Measurements from ENCODE around the gene ZNF407.

The ZNF407 gene

GRCh38 chr18:74610051-74610615, 12.5 kb downstream of the ZNF407 start:
- DNase-seq (ENCODE audit: low read depth in 2 of 2): no peak
- no peak for TF ChIP-seq CTCF (IDR thresholded peaks at IDR 0.05; ENCODE audit: low read depth, low read length)
- no peak overlapping the region for H3K4me3 ChIP-seq (replicated peaks in 1 of 2; ENCODE audit: low read depth in 2 of 2, low read length in 2 of 2)

GRCh38 chr18:74610860-74611259, 13.2 kb downstream of the ZNF407 start:
- no peak overlapping the region for H3K4me3 ChIP-seq (replicated peaks in 1 of 2; ENCODE audit: low read depth in 2 of 2, low read length in 2 of 2)
- no peak for TF ChIP-seq CTCF (IDR thresholded peaks at IDR 0.05; ENCODE audit: low read depth, low read length)
- DNase-seq (ENCODE audit: low read depth in 2 of 2): no peak

- H3K4me3 ChIP-seq (replicated peaks in 1 of 2; ENCODE audit: low read depth in 2 of 2, low read length in 2 of 2): no peak overlapping the region
- no peak for DNase-seq (ENCODE audit: low read depth in 2 of 2)
- TF ChIP-seq CTCF (IDR thresholded peaks at IDR 0.05; ENCODE audit: low read depth, low read length): no peak
These were observed 14.1 kb downstream of the ZNF407 start for GRCh38 chr18:74611765-74612164.

- no peak for DNase-seq (ENCODE audit: low read depth in 2 of 2)
- TF ChIP-seq CTCF (IDR thresholded peaks at IDR 0.05; ENCODE audit: low read depth, low read length): no peak
- H3K4me3 ChIP-seq (replicated peaks in 1 of 2; ENCODE audit: low read depth in 2 of 2, low read length in 2 of 2): no peak overlapping the region
These were observed 15.7 kb downstream of the ZNF407 start for GRCh38 chr18:74613381-74613780.

GRCh38 chr18:74616494-74616893, 18.8 kb downstream of the ZNF407 start:
- no peak for TF ChIP-seq CTCF (IDR thresholded peaks at IDR 0.05; ENCODE audit: low read depth, low read length)
- H3K4me3 ChIP-seq (replicated peaks in 1 of 2; ENCODE audit: low read depth in 2 of 2, low read length in 2 of 2): no peak overlapping the region
- DNase-seq (ENCODE audit: low read depth in 2 of 2): no peak

- H3K4me3 ChIP-seq (replicated peaks in 1 of 2; ENCODE audit: low read depth in 2 of 2, low read length in 2 of 2): no peak overlapping the region
- TF ChIP-seq CTCF (IDR thresholded peaks at IDR 0.05; ENCODE audit: low read depth, low read length): no peak
- no peak for DNase-seq (ENCODE audit: low read depth in 2 of 2)
These were observed 19.8 kb downstream of the ZNF407 start for GRCh38 chr18:74617486-74617885.

GRCh38 chr18:74622072-74622471, 24.4 kb downstream of the ZNF407 start:
- DNase-seq (ENCODE audit: low read depth in 2 of 2): no peak
- TF ChIP-seq CTCF (IDR thresholded peaks at IDR 0.05; ENCODE audit: low read depth, low read length): no peak
- no peak overlapping the region for H3K4me3 ChIP-seq (replicated peaks in 1 of 2; ENCODE audit: low read depth in 2 of 2, low read length in 2 of 2)
